Measurements from ENCODE around the gene PTPRD. TPM values are rescaled to one million over a fixed set of nuclear protein-coding genes. Genes with fewer than 3 reads are reported as not detected.

The PTPRD gene
- total and polyA plus RNA-seq, 2 of the 4 experiments (the other 2 are of a cell fraction), result 0.07 to 0.18 TPM

GRCh38 chr9:8604201-8604600 is 2008.6 kb downstream of the PTPRD start:
- BruUV-seq (replicated peaks), result no TSS peak
- intact Hi-C loops (cut with micrococcal nuclease) (no loop called here), in situ Hi-C loops (cut with MboI; ENCODE audit: low sequenced_read_pairs) (no loop called here), dilution Hi-C loops (cut with HindIII; ENCODE audit: low sequenced_read_pairs, unreplicated experiment) (no loop called here)
- Histone ChIP-seq H3K27ac (ENCODE audit: insufficient read depth, low read length) (no peak overlapping the region), H3K36me3 (ENCODE audit: control insufficient read depth, insufficient read depth, low read length) (no peaks in the 10 kb centered on the region), H3K4me3 (ENCODE audit: insufficient read depth, low read depth, low read length) (no peak overlapping the region), H3K4me1 (ENCODE audit: control insufficient read depth, insufficient read depth, low read length) (no peaks in the 10 kb centered on the region), H4K5ac (ENCODE audit: low read depth, low read length) (no peak overlapping the region), H2AK9ac (replicated peaks; ENCODE audit: low read depth, low read length, poor library complexity) (no peak overlapping the region), H3K18ac (ENCODE audit: low read depth, low read length) (no peak overlapping the region), H3K9me3 (ENCODE audit: control insufficient read depth, insufficient read depth, low read length) (peaks cover 6% of the 10 kb centered on the region), H2BK5ac (ENCODE audit: low read depth, low read length, poor library complexity, severe bottlenecking) (no peak overlapping the region), H3K9me1 (ENCODE audit: insufficient read depth, low read length) (no peaks in the 10 kb centered on the region), H2AK5ac (ENCODE audit: low read depth, low read length) (no peak overlapping the region), H3K79me1 (ENCODE audit: low read depth in 1 of 2, low read length in 2 of 2) (no peaks in the 10 kb centered on the region), H3K4me2 (ENCODE audit: low read depth, low read length) (no peak overlapping the region), H3K23ac (ENCODE audit: low read depth, low read length) (no peak overlapping the region), H3K56ac (ENCODE audit: extremely low read depth, insufficient read depth, low read length) (no peak overlapping the region), H4K91ac (ENCODE audit: insufficient read depth, low read depth, low read length) (no peak overlapping the region), H3K9ac (ENCODE audit: low read depth, low read length) (no peak overlapping the region), H2BK120ac (ENCODE audit: low read depth, low read length) (no peak overlapping the region), H3K27me3 (ENCODE audit: control insufficient read depth, insufficient read depth, low read length) (no peaks in the 10 kb centered on the region), H2AFZ (replicated peaks; ENCODE audit: low read length, poor library complexity) (no peak overlapping the region), H2BK20ac (ENCODE audit: low read depth, low read length) (no peak overlapping the region), H4K8ac (ENCODE audit: low read depth in 2 of 2, low read length in 2 of 2) (no peak overlapping the region), H4K20me1 (ENCODE audit: insufficient read depth, low read length) (no peaks in the 10 kb centered on the region), H3K4ac (ENCODE audit: low read depth, low read length) (no peak overlapping the region), H3K14ac (replicated peaks; ENCODE audit: low read depth, low read length) (no peak overlapping the region), H2BK15ac (ENCODE audit: low read depth, low read length) (no peak overlapping the region)
- no peak; the same call in 1 of the 2 replicates for ATAC-seq (ENCODE audit: low read depth)
- ChIA-PET CTCF (no interaction called here), POLR2A (ENCODE audit: unreplicated experiment) (no interaction called here)
- no peak for TF ChIP-seq POLR2A (IDR thresholded peaks at IDR 0.05; ENCODE audit: low read depth, low read length)
- no peak for TF ChIP-seq MXI1 (IDR thresholded peaks at IDR 0.05; ENCODE audit: borderline replicate concordance, low read depth, low read length)
- no peak for TF ChIP-seq FOS (IDR thresholded peaks at IDR 0.05; ENCODE audit: low read depth, low read length)
- TF ChIP-seq CHD1 (IDR thresholded peaks at IDR 0.05; ENCODE audit: low read depth, low read length), result no peak
- TF ChIP-seq RCOR1 (IDR thresholded peaks at IDR 0.05; ENCODE audit: insufficient replicate concordance, low read length), result no peak
- TF ChIP-seq USF2 (IDR thresholded peaks at IDR 0.05; ENCODE audit: low read depth, low read length), result no peak
- TF ChIP-seq MAZ (IDR thresholded peaks at IDR 0.05; ENCODE audit: borderline replicate concordance, low read depth, low read length), result no peak
- TF ChIP-seq NFE2L2 (IDR thresholded peaks at IDR 0.05; ENCODE audit: low read depth, low read length), result no peak
- no peak for DNase-seq
- no CpG with 5 or more reads among the region's 1 CpG for WGBS, 2 experiments (ENCODE audit: extremely low coverage in 2 of 2, insufficient read length in 1 of 2)
